Measurements from ENCODE around the gene PRF1.
"Not testable (repeated sequence)": the region's sequence is repeated elsewhere in the genome, so short reads cannot be mapped to it uniquely, and the experiment has no call there.

The PRF1 gene

DNA sequence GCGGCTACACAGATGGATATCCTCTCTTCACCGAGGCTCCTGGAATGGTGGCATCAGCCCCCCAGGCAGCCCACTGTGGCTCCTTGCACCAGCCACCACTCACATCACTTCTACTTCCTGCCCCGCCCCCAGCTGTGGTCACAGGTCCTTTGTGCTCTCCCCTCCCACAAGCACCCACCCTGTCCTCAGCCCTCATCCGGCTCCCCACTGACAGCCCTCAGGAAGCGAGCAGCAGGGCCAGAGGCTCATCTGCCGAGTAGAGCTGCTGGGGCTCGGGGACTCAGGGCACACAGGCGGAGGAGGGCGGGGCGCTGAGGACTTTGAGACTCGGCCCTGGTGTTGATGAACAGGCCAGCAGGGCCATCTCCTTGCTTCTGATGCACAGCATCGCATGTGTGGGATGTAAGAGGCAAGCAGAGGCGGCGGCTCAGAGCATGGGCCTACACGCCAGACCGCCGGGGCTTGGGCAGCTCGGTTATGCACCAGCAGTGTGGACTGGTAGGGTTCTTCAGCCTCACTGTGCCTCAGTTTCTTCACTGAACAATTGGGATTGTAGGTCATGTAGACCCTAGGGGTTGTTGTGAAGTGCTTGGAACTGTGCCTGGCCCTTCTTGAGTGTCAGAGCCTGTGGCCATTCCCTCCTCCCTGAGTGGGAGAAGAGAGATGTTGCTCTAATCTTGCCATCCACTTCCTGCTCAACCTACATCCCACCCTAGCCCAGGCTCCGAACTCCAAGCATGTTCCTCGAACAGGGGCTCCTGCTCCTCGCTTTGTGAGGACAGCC is at the start of gene PRF1:
Gene PRF1 (minus strand): TSS at position 77 of the 784 bp plus-strand sequence. CDS start 1,839 bp downstream, outside the sequence.
- no peak for DNase-seq

DNA sequence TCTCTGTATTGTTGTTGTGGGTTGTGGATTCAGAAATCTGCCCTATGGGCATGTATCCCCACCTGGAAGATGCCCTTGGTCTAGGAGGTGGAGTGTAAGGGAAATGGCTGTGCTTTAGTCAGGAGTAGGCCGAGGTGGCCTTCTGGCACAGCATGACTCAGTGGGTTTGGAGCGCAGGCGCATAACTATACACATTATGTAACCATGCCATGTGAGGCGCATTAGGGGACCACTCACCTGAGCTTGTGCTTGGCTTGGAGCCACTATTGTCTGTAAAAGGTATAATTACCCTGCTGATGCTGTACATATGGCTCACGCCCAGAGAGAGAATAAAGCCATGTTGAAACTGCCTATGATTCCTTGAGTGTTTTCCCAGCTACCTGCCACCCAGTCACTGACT is 49.1 kb upstream of the PRF1 start:
- DNase-seq = no peak

DNA sequence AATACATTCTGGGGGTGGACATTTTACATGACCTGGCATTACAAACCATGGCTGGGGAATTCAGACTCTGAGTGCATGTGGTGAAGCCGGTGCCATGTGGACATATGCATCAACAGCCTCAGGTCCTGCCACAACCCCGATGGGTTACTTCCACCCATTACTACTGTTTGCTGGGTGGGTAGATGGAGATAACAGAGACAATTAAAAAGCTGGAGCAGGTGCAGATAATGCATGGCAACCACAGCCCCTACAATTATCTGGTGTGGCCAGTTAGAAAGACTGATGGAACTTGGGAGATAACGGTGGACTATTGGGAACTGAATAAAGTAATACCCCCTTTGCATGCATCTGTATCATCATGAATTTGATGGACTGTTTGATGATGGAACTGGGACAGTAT is 48.2 kb upstream of the PRF1 start:
- DNase-seq = no peak

DNA sequence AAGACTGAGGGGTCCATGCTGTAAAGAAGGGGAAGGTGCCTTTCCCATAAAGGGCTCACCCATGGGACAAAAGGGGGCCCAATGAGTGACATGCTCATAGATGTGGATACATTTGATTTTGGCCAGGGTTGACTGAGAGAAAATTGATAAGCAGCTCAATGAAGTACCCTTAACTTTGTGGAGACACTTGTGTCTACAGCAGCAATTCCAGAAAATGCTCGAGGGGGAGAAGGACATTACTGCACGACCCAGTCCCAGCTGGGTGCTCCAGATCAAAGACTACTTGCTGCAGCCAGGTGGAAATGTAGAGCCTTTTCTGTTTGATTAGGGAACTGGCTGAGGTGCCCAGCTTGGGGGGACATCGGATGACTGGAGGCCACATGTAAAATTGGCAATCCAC is 47.6 kb upstream of the PRF1 start:
- no peak for DNase-seq

DNA sequence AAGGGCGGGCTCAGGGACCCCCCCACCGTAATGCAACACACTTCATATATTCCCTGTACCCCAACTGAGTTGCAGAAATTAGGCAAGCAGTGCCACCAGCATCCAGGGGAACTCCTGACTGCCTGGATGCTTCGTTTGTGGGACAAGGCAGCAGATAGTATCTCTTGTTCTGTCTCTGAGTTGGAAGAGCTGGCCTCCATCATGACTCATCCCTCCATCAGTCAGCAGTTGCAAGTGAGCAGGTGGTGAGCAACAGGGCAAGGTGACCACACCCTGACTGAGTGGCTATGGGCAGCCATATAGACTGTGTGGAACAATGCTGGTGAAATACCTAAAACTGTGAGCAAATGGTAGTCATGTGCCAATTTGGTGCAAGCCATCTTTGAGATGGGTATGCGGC is 47.0 kb upstream of the PRF1 start:
- peak; percentile 45 for DNase-seq

DNA sequence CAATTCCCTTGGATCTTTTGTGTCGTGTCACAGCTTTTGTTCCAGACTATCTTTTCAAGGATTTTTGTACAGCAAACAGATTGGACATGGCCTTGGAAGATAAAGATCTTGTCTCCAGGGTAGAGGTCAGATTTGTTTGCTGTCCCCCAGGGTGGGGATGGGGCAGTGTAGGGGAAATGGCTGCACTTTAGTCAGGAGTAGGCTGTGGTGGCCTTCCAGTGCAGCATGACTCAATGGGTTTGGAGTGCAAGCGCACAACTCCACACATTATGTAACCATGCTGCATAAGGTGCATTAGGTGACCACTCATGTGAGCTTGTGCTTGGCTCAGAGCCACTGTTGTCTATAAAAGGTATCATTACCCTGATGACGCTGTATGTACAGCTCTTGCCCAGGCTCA is 45.9 kb upstream of the PRF1 start:
- no peak for DNase-seq

DNA sequence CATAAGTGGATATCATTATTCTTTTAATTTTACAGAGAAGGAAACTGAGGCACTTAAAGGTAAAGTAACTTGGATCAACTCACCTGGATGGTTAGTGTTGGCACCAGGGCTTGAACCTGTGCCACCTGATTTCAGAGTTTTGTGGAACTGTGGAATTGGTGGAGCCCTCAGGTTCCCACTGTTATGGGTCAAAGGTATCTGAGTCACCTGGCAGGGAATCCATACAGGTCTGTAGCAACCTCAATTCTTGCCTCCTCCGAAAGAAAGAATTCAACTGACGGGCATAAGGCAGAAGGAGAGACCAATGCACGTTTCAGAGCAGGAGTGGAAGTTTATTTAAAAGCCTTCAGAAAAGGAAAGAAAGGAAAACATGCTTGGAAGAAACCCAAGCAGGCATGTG is 44.5 kb upstream of the PRF1 start:
- no peak for DNase-seq

DNA sequence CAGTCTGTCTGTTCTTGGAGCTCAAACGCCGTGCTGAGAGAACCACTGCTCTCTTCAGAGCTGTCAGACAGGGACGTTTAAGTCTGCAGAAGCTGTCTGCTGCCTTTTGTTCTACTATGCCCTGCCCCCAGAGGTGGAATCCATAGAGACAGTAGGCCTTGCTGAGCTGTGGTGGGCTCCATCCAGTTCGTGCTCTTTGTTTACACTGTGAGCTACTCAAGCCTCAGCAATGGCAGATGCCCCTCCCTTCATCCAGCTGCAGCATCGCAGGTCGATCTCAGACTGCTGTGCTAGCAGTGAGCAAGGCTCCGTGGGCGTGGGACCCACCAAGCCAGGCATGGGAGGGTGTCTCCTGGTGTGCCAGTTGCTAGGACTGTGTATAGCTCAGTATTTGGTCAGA is 42.4 kb upstream of the PRF1 start:
- DNase-seq = not testable (repeated sequence)

DNA sequence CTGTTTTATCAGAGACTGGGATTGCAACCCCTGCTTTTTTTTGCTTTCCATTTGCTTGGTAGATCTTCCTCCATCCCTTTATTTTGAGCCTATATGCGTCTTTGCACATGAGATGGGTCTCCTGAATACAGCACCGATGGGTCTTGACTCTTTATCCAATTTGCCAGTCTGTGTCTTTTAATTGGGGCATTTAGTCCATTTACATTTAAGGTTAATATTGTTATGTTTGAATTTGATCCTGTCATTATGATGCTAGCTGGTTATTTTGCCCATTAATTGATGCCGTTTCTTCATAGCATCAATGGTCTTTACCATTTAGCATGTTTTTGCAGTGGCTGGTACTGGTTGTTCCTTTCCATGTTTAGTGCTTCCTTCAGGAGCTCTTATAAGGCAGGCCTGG is 40.7 kb upstream of the PRF1 start:
- DNase-seq = not testable (repeated sequence)

DNA sequence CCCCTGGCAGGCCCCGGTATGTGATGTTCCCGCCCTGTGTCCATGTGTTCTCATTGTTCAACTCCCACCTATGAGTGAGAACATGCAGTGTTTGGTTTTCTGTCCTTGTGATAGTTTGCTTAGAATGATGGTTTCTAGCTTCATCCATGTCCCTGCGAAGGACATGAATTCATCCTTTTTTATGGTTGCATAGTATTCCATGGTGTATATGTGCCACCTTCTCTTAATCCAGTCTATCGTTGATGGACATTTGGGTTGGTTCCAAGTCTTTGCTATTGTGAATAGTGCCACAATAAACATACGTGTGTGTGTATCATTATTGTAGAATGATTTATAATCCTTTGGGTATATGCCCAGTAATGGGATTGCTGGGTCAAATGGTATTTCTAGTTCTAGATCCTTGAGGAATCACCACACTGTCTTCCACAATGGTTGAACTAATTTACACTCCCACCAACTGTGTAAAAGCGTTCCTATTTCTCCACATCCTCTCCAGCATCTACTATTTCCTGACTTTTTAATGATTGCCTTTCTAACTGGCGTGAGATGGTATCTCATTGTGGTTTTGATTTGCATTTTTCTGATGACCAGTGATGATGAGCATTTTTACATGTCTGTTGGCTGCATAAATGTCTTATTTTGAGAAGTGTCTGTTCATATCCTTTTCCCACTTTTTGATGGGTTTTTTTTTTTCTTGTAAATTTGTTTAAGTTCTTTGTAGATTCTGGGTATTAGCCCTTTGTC is 37.3 kb upstream of the PRF1 start:
- not testable (repeated sequence) for DNase-seq

DNA sequence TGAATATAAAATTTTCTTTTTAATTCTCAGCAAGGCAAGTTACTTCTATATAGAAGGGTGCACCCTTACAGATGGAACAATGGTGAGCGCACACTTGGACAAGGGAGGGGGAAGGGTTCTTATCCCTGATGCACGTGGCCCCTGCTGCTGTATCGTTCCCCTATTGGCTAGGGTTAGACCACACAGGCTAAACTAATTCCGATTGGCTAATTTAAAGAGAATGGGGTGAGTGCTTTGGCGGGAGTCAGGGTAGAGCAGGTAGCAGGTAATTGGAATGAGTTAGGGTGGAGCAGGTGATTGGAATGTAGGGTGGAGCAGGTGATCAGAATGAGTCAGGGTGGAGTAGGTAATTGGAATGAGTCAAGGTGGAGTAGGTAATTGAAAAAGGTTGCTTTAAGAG is 32.0 kb upstream of the PRF1 start:
- not testable (repeated sequence) for DNase-seq

DNA sequence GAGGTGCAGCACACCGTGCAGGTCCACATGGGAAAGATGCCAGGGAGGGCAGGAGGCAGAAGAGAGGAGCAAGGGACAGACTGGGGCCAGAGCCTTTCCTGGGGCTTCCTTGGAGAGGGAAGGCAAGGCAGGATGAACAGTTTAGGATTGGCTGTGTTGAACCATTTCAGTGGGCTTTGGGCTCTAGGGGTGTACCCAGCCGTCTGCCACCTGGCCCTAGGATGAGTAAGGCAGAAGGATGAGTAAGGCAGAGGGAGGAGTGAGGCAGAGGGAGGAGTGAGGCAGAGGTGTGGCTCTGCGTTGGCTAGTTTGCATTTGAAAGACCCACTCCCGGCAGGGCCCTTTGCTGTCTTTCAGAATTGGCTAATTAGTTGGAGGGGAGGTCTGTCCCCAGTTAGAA is 31.5 kb upstream of the PRF1 start:
- no peak for DNase-seq

DNA sequence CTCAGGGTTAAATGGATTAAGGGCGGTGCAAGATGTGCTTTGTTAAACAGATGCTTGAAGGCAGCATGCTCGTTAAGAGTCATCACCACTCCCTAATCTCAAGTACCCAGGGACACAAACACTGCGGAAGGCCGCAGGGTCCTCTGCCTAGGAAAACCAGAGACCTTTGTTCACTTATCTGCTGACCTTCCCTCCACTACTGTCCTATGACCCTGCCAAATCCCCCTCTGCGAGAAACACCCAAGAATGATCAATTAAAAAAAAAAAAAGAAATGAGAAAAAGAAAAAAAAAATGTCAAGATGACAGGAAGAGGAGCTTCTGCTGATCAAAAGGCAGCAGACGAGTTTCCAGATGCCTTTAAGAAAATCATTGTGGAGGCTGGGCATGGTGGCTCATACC is 29.2 kb upstream of the PRF1 start:
- DNase-seq = not testable (repeated sequence)

DNA sequence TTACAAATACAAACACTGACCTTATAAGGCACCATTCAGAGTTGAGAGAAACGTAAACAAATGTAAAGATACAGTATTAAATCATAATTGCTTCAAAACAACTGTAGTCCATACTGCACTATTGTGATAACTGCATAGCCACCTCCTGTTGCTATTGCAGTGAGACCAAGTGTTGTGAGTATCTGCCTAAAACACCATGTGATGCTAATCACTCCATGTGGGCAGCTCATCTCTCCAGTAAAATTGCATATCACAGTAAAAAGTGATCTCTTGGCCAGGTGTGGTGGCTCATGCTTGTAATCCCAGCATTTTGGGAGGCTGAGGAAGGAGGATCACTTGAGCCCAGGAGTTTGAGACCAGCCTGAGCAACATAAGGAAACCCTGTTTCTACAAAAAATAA is 26.8 kb upstream of the PRF1 start:
- DNase-seq = no peak

DNA sequence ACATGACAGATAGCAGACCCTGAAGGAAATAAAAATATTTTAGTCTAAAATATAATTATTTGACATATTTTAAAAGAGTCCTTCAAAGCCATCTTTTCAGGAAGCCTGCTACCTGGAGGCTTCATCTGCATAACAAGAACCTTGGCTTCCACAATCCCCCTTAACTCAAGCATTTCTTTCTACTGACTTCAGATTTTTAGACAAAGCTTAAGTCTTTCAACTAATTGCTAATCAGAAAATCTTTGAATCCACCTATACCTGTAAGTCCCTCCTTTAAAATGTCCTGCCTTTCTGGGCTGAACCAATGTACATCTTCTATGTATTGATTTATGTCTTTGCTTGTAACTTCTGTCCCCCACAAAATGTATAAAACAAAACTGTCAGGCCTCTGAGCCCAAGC is 23.5 kb upstream of the PRF1 start:
- DNase-seq = no peak

DNA sequence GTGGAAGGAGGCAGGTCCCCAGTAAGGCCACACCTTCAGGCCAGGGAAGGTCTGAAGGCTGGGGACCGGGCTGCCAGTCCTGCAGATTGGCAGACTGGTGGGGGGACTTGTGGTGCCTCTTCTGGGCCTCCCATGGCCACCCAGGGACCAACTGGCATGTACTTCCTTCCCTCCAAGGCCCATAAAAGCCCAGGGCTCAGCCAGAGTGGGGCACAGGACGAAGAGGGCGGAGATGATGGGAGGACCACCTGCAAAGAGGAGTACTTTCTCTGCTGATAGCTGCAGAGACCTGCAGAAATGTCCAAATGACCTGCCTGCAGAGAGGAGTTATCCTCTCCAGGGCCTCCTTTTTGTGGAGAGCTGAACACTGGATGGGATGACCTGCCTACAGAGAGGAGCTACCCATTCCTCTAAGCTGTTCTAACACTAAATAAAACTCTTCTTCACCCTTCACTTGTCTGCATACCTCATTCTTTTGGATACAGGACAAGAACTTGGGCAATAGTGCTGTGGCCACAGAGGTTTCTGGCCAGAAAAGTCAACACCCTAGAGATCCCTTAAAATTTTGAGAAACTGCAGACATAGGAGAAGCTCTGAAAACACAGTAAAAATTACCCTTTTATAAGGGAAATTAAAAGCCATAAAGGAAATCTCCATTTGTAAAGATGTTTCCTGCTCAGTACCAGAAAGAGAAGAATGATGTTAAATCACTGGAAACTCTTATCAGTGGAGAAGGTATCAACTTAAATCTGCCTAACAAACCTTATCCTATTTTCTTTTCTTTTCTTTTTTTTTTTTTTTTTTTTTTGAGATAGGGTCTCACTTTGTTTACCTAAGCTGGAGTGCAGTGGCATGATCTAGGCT is 20.7 kb upstream of the PRF1 start:
- no peak for DNase-seq

DNA sequence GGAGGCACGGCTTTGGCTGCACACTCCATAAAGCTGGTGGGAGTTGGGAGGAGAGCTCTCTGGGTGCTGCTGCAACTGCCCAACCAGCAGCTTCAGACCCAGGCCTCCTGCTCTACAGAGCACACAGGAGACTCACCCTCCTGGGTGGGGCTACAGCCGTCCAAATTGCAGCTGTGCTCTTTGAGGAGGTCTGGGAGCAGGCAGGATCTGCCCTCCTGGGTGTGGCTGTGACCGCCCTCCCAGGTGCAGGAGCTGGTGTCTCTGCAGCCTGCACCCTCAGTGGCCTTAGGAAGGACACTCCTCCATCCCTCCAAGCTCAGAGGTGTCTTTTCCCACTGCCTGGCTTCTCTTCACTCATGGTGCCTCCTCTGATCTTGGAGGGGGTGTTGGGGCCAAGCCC is 20.0 kb upstream of the PRF1 start:
- no peak for DNase-seq

DNA sequence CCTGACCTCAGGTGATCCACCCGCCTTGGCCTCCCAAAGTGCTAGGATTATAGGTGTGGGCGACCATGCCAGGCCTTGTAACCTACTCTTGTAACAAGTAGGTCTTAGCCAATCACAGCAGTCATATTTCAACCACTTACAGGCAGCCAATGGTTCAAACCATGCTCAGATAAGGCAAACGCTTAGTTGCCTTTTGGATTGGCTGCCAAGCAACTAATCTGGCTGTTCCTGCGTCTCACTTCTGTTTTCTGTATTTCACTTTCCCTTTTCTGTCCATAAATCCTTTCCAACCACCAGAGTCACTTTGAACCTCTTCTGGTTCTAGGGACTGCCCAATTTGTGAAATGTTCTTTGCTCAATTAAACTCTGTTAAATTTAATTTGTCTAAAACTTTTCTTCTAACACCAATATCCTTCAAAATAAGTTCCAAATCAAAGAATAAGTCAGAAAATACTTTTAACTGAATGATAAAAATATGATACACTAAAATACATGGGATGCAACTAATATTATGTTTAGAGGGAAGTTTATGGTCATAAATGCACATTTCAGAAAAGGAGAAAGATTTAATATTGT is 19.1 kb upstream of the PRF1 start:
- no peak for DNase-seq

DNA sequence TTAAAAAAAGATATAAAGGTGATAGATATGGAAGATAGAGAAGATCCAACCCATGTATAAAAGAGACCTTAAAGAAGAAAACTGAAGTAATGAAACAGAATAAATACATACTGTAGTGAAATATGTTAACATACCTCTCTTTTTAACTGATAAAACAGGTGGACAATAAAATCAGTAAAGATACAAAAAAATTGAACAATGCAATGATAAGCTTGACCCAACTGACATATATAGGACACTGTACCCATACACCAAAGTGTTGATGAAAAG is 17.4 kb upstream of the PRF1 start:
- no peak for DNase-seq

DNA sequence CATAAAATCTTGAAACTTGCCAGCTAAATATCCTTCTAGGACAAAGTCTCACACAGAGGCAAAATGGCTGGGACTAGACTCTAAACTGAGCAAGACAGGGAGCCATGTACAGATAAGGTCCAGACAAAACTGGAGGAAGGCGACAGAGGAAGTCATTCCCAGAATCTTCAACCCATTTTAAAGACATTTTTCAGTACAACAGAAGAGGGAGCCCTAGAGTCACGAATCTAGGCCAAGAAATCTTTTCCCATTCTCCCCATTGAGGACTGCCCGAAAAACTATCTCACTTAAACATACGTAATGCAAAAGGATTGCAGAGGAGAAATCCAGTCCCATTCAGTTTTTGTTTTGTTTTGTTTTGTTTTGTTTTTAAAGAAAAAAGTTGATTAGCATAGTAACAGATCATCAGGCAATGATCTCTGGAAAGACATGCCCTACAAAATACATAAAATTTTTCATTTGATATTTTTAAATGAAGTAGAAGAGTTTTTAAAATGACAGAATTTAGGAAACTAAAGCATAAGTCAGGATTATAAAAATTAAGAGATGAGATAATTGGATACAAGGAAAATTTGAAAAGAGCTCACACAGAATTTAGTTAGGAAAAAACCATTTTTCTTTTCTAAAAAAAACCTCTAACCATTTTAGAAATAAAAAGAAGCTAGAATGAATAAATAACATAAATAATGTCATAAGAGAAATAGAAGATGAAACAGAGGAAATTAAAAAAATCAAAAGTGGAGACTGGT is 16.9 kb upstream of the PRF1 start:
- no peak for DNase-seq

DNA sequence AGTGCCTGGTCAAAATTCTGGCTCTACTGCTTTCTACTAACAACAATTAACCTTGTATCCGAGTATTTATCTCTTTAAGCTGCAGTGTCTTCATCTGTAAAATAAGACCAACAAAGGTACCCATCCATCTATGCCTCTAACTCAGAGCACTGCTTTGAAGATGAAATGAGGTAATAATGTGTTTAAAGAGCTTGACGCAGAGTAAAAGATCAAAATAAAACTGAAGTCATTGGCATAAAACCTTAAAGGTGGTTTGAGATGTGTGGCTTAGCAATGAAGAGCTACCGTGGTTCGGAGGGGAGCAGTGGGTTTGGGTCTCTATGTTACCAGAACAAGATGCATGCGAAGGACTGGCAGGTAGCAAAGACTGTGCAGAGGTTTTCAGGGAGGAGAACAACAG is 16.1 kb upstream of the PRF1 start:
- DNase-seq = no peak

DNA sequence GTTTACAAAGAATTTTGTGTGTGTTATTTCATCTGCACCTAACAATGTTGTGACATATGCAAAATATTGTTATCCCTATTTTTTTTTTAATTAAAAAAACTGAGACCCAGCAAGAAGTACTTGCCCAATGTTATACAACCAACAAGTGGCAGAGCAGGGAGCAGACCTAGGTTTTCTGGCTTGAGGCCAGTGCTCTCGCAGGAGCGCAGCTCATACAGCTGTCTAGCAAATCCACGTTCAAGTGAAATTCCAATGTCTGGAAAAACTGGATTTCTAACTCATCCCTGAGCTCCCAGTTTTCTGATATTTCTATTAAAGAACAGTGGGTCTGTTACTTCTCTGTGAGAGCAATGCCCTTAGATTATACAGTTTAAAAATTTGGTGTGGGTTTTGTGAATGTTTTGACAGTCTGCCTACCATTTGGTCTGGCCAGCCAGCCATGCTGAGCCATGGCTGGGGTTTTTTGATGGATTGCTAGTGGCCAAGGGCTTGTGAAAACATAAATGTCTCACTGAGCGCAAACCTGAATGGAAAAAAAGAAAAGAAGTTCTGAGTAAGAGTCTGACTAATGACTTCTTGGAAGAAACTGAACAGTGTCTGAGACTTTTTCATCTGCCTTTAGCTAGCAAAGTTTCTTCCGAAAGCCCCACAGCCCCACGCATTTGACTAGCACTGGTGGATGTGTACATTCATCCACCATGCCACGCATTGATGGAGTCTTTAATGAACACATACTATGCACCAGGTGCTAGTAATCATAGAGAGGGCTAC is 15.4 kb upstream of the PRF1 start:
- DNase-seq = no peak
